ACC112 (cell line): ENCODE measurements around the gene PTPRM.

ENCODE experiments used
- H2AFZ ChIP-seq: fragments of 200-600 bp; sonication (generic); one replicate; pipeline ENCODE4 v1.6.0; 2017; ENCODE audit warnings: antibody characterized with exemption, low read length; ENCODE audit not compliant: unreplicated experiment
- H3K27ac ChIP-seq: fragments of 200-600 bp; sonication (generic); 2 replicates; pipeline ENCODE4 v1.5.1; 2014; ENCODE audit warnings: low read depth, mild to moderate bottlenecking, antibody characterized with exemption, low read length, moderate library complexity
- H3K27me3 ChIP-seq: fragments of 200-600 bp; sonication (generic); 2 replicates; pipeline ENCODE4 v1.6.1; 2014; ENCODE audit warnings: mild to moderate bottlenecking, antibody characterized with exemption, low read length, moderate library complexity, mixed read lengths; ENCODE audit not compliant: insufficient read depth
- H3K36me3 ChIP-seq: fragments of 200-600 bp; sonication (generic); 2 replicates; pipeline ENCODE4 v1.6.1; 2016; ENCODE audit warnings: mild to moderate bottlenecking, antibody characterized with exemption, low read length, moderate library complexity, mixed read lengths; ENCODE audit not compliant: insufficient read depth
- H3K4me1 ChIP-seq: fragments of 200-600 bp; sonication (generic); one replicate; pipeline ENCODE4 v1.6.1; 2016; ENCODE audit warnings: low read length, mixed read lengths; ENCODE audit not compliant: insufficient read depth, unreplicated experiment, control insufficient read depth
- H3K4me3 ChIP-seq: fragments of 200-600 bp; sonication (generic); 2 replicates; pipeline ENCODE4 v1.5.1; 2014; ENCODE audit warnings: mild to moderate bottlenecking, low read depth, low read length
- H3K79me2 ChIP-seq: fragments of 200-600 bp; sonication (generic); one replicate; pipeline ENCODE4 v1.6.0; 2016; ENCODE audit warnings: low read length; ENCODE audit not compliant: control insufficient read depth, unreplicated experiment, insufficient read depth

PTPRM gene

GRCh38 chr18:7567474-7568425, 634 bp downstream of the PTPRM start:
- Histone ChIP-seq H3K4me3 (peak overlapping the region; percentile 97), H3K27me3 (no peaks in the 10 kb centered on the region), H3K79me2 (peaks cover 51% of the 10 kb centered on the region), H3K36me3 (0 out of 2 replicates have a peak, but pooled peaks cover 3% of the 10 kb centered on the region), H2AFZ (peak overlapping the region; percentile 74), H3K27ac (peak overlapping the region; percentile 56), H3K4me1 (peaks cover 25% of the 10 kb centered on the region)

GRCh38 chr18:7568426-7568825, 1.3 kb downstream of the PTPRM start:
- peaks cover 32% of the 10 kb centered on the region for H3K4me1 ChIP-seq
- H3K27me3 ChIP-seq: no peaks in the 10 kb centered on the region
- H3K79me2 ChIP-seq: peaks cover 57% of the 10 kb centered on the region
- 0 out of 2 replicates have a peak, but pooled peaks cover 3% of the 10 kb centered on the region for H3K36me3 ChIP-seq
- peak overlapping the region; percentile 72 for H2AFZ ChIP-seq
- H3K27ac ChIP-seq: peak overlapping the region; percentile 56; the same call in 1 of the 2 replicates
- peak overlapping the region; percentile 97 for H3K4me3 ChIP-seq

DNA sequence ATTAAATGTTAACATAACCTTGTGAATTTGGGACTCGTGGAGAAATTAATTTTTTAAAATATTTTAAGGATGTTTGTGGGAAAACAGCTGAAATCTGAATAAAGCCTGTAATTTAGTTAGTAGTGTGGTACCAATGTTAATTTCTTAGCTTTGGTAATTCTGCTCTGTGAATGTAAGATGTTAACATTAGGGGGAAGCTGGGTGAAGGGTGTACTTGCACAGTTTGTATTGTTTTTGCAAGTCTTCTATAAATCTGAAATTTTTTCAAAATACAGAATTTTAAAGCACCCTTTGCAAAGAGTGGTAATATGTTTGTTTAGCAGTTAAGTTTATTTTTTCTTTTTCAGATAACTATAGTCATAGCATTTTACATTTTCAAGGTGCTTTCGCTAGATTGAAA, 4.5 kb downstream of the PTPRM start:
- no peaks in the 10 kb centered on the region for H3K27me3 ChIP-seq
- peak overlapping the region; percentile 67; the same call in 1 of the 2 replicates for H3K4me3 ChIP-seq
- peaks cover 67% of the 10 kb centered on the region for H3K79me2 ChIP-seq
- no peak overlapping the region for H3K27ac ChIP-seq
- H3K4me1 ChIP-seq: peaks cover 39% of the 10 kb centered on the region
- H3K36me3 ChIP-seq: 0 out of 2 replicates have a peak, but pooled peaks cover 3% of the 10 kb centered on the region
- no peak overlapping the region for H2AFZ ChIP-seq

- H3K79me2 ChIP-seq: peaks cover 67% of the 10 kb centered on the region
- H3K4me1 ChIP-seq: peaks cover 51% of the 10 kb centered on the region
- H3K4me3 ChIP-seq: peak overlapping the region; percentile 67
- 0 out of 2 replicates have a peak, but pooled peaks cover 3% of the 10 kb centered on the region for H3K36me3 ChIP-seq
- peak overlapping the region; percentile 24 for H3K27ac ChIP-seq
- no peaks in the 10 kb centered on the region for H3K27me3 ChIP-seq
- H2AFZ ChIP-seq: peak overlapping the region; percentile 15
Measured at GRCh38 chr18:7572822-7573221, 5.7 kb downstream of the PTPRM start.

- Histone ChIP-seq H3K27me3 (no peaks in the 10 kb centered on the region), H2AFZ (peak overlapping the region; percentile 66), H3K4me1 (peaks cover 71% of the 10 kb centered on the region), H3K27ac (peak overlapping the region; percentile 82), H3K4me3 (peak overlapping the region; percentile 41; the same call in 1 of the 2 replicates), H3K79me2 (peaks cover 62% of the 10 kb centered on the region), H3K36me3 (0 out of 2 replicates have a peak, but pooled peaks cover under 1% of the 10 kb centered on the region)
Measured at GRCh38 chr18:7575465-7576028, 8.4 kb downstream of the PTPRM start.

GRCh38 chr18:7576077-7576476, 9.0 kb downstream of the PTPRM start:
- Histone ChIP-seq H2AFZ (no peak overlapping the region), H3K4me1 (peaks cover 70% of the 10 kb centered on the region), H3K27me3 (no peaks in the 10 kb centered on the region), H3K79me2 (peaks cover 62% of the 10 kb centered on the region), H3K4me3 (peak overlapping the region; percentile 41; the same call in 1 of the 2 replicates), H3K27ac (peak overlapping the region; percentile 82), H3K36me3 (no peaks in the 10 kb centered on the region)

GRCh38 chr18:7576685-7577084, 9.6 kb downstream of the PTPRM start:
- peaks cover 64% of the 10 kb centered on the region for H3K4me1 ChIP-seq
- H3K4me3 ChIP-seq: no peak overlapping the region
- H3K27ac ChIP-seq: peak overlapping the region; percentile 82
- H3K36me3 ChIP-seq: no peaks in the 10 kb centered on the region
- peaks cover 57% of the 10 kb centered on the region for H3K79me2 ChIP-seq
- no peaks in the 10 kb centered on the region for H3K27me3 ChIP-seq
- no peak overlapping the region for H2AFZ ChIP-seq

DNA sequence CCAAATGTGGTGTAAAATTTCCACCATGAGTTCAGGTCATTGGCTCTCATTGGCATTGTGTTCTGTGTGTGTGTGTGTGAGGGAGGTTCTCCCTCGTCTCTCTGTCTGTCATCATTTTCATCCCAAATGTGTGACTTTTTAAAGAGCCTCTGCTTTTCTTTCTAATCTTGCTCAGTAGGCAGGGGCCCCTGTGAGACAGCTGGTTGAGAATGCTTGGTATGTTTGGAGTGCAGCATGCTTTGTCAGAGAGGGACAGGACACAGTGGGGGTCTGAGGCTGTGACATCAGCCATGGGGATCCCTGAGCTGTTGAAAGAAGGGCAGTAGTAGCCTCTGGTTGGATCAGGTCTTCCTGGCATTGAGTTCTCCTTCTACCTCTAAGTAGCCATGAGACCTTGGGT, 10.6 kb downstream of the PTPRM start:
- H3K27me3 ChIP-seq: no peaks in the 10 kb centered on the region
- peak overlapping the region; percentile 82 for H3K27ac ChIP-seq
- peaks cover 58% of the 10 kb centered on the region for H3K79me2 ChIP-seq
- H3K4me1 ChIP-seq: peaks cover 55% of the 10 kb centered on the region
- peak overlapping the region; percentile 47 for H3K4me3 ChIP-seq
- 0 out of 2 replicates have a peak, but pooled peaks cover 5% of the 10 kb centered on the region for H3K36me3 ChIP-seq
- H2AFZ ChIP-seq: peak overlapping the region; percentile 27

- 0 out of 2 replicates have a peak, but pooled peaks cover 5% of the 10 kb centered on the region for H3K36me3 ChIP-seq
- H3K79me2 ChIP-seq: peaks cover 49% of the 10 kb centered on the region
- no peaks in the 10 kb centered on the region for H3K27me3 ChIP-seq
- peak overlapping the region; percentile 20; the same call in 1 of the 2 replicates for H3K4me3 ChIP-seq
- no peak overlapping the region for H2AFZ ChIP-seq
- H3K4me1 ChIP-seq: peaks cover 48% of the 10 kb centered on the region
- H3K27ac ChIP-seq: peak overlapping the region; percentile 55
Measured at GRCh38 chr18:7579176-7579917, 12.2 kb downstream of the PTPRM start.
